Measurements from ENCODE around the gene FMNL2.

DNA sequence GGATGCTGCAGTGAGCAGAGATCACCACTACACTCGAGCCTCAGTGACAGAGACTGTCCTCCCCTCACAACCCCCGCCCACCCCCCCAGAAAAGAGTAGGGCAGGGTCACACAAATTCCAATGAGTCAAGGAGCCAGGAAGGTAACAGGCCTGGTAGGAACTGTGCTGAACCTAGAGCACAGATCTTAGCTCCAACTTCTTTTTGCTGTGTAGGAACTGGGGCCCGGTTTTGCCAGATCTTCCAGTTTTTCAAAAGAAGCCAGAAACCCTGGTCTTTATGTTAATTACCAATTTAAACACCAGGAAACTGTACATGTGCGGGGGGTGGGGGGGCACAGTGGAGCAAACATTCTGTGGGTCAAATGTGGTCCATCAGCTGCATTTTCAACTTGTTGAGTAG is 311.3 kb downstream of the FMNL2 start:
- TF ChIP-seq, protein P1, sequence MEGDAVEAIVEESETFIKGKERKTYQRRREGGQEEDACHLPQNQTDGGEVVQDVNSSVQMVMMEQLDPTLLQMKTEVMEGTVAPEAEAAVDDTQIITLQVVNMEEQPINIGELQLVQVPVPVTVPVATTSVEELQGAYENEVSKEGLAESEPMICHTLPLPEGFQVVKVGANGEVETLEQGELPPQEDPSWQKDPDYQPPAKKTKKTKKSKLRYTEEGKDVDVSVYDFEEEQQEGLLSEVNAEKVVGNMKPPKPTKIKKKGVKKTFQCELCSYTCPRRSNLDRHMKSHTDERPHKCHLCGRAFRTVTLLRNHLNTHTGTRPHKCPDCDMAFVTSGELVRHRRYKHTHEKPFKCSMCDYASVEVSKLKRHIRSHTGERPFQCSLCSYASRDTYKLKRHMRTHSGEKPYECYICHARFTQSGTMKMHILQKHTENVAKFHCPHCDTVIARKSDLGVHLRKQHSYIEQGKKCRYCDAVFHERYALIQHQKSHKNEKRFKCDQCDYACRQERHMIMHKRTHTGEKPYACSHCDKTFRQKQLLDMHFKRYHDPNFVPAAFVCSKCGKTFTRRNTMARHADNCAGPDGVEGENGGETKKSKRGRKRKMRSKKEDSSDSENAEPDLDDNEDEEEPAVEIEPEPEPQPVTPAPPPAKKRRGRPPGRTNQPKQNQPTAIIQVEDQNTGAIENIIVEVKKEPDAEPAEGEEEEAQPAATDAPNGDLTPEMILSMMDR (IDR thresholded peaks at IDR 0.05) = no peak
- no peak for TF ChIP-seq POLR2A (IDR thresholded peaks at IDR 0.05)

Measured in esophagus squamous epithelium (tissue), 4 donors.